CD14-positive monocyte (primary cell): ENCODE results near the gene BATF3. TPM values are rescaled to one million over a fixed set of nuclear protein-coding genes. Genes with fewer than 3 reads are reported as not detected.
"Not testable (repeated sequence)": the region's sequence is repeated elsewhere in the genome, so short reads cannot be mapped to it uniquely, and the experiment has no call there.

Source experiments
- DNase-seq, 3 donors: peaks; one replicate each; pipeline ENCODE4 v3.0.0-alpha.2; 2011 to 2022
- H2AFZ ChIP-seq: 2 replicates; pipeline ENCODE4 v1.6.0; 2012; ENCODE audit warnings: mild to moderate bottlenecking, low read depth, low read length, inconsistent platforms; ENCODE audit not compliant: insufficient read depth, poor library complexity, severe bottlenecking
- H3K27ac ChIP-seq, 2 donors: 1 replicate in 1 of 2; 2 replicates in 1 of 2; pipeline ENCODE4 v1.5.1; 2012 to 2013; ENCODE audit warnings: low read length in 2 of 2, control low read depth in 1 of 2, inconsistent platforms in 1 of 2, low read depth in 1 of 2, mild to moderate bottlenecking in 1 of 2
- H3K27me3 ChIP-seq, 2 donors: one replicate each; pipeline versions ENCODE4 v1.6.0 to v1.6.1; 2011 to 2013; ENCODE audit warnings: low read length in 2 of 2; ENCODE audit not compliant: control insufficient read depth in 2 of 2, insufficient read depth in 2 of 2
- H3K36me3 ChIP-seq, 2 donors: replicated peaks in 1 of 2; 1 replicate in 1 of 2; 2 replicates in 1 of 2; pipeline versions ENCODE4 v1.5.1 to v1.6.1; 2012 to 2013; ENCODE audit warnings: low read length in 2 of 2, control low read depth in 1 of 2, inconsistent platforms in 1 of 2, mild to moderate bottlenecking in 1 of 2; ENCODE audit not compliant: insufficient read depth in 2 of 2, control insufficient read depth in 1 of 2
- H3K4me1 ChIP-seq, 2 donors: 1 replicate in 1 of 2; 2 replicates in 1 of 2; pipeline versions ENCODE4 v1.5.1 to v1.6.1; 2012 to 2013; ENCODE audit warnings: low read length in 2 of 2, control low read depth in 1 of 2, inconsistent platforms in 1 of 2, mild to moderate bottlenecking in 1 of 2, moderate library complexity in 1 of 2; ENCODE audit not compliant: insufficient read depth in 2 of 2, control insufficient read depth in 1 of 2
- H3K4me2 ChIP-seq: replicated peaks from 2 replicates; pipeline ENCODE3; 2012; ENCODE audit warnings: low read length, moderate library complexity, mild to moderate bottlenecking; ENCODE audit not compliant: poor library complexity, severe bottlenecking; ENCODE audit errors: extremely low read depth
- H3K4me3 ChIP-seq, 3 experiments: fragments of 200-600 bp in 1 of 3; sonication (generic) in 1 of 3; replicated peaks in 1 of 3; 1 replicate in 2 of 3; 2 replicates in 1 of 3; pipeline ENCODE4 v1.5.1; 2011 to 2013; ENCODE audit warnings: low read length in 3 of 3, mild to moderate bottlenecking in 3 of 3, control low read depth in 2 of 3, low read depth in 2 of 3, inconsistent platforms in 1 of 3, moderate library complexity in 1 of 3
- H3K79me2 ChIP-seq: 2 replicates; pipeline ENCODE4 v1.6.0; 2012; ENCODE audit warnings: mild to moderate bottlenecking, control low read depth, inconsistent platforms, low read length, moderate library complexity; ENCODE audit not compliant: insufficient read depth
- H3K9ac ChIP-seq: 2 replicates; pipeline ENCODE4 v1.6.0; 2017; ENCODE audit warnings: low read length, mild to moderate bottlenecking; ENCODE audit not compliant: insufficient read depth, poor library complexity, severe bottlenecking
- H3K9me3 ChIP-seq, 2 donors: replicated peaks in 1 of 2; 1 replicate in 1 of 2; 2 replicates in 1 of 2; pipeline versions ENCODE4 v1.5.1 to v1.6.1; 2012 to 2013; ENCODE audit warnings: low read length in 2 of 2, control low read depth in 1 of 2; ENCODE audit not compliant: control insufficient read depth in 1 of 2, insufficient read depth in 1 of 2
- H4K20me1 ChIP-seq: 2 replicates; pipeline ENCODE4 v1.6.0; 2012; ENCODE audit warnings: mild to moderate bottlenecking, low read length, control low read depth, moderate library complexity; ENCODE audit not compliant: insufficient read depth
- H3K27ac Mint-ChIP-seq, 7 donors: one replicate each; pipeline ENCODE4 v1.8.0; 2020; ENCODE audit warnings: mild to moderate bottlenecking in 7 of 7, mixed read lengths in 7 of 7, moderate library complexity in 6 of 7, inconsistent platforms in 2 of 7
- H3K27me3 Mint-ChIP-seq, 3 donors: one replicate each; pipeline ENCODE4 v1.8.0; 2021 to 2022; ENCODE audit warnings: low read depth in 3 of 3, mild to moderate bottlenecking in 3 of 3, mixed read lengths in 3 of 3, moderate library complexity in 3 of 3, inconsistent platforms in 1 of 3
- H3K36me3 Mint-ChIP-seq, 2 donors: one replicate each; pipeline ENCODE4 v1.8.0; 2020; ENCODE audit warnings: mixed read lengths in 2 of 2, inconsistent platforms in 1 of 2, mild to moderate bottlenecking in 1 of 2
- H3K4me1 Mint-ChIP-seq: one replicate; pipeline ENCODE4 v1.8.0; 2020; ENCODE audit warnings: mild to moderate bottlenecking, mixed read lengths
- H3K4me3 Mint-ChIP-seq, 2 donors: one replicate each; pipeline ENCODE4 v1.8.0; 2020; ENCODE audit warnings: mild to moderate bottlenecking in 2 of 2, mixed read lengths in 2 of 2, moderate library complexity in 1 of 2
- H3K9me3 Mint-ChIP-seq, 7 donors: one replicate each; pipeline ENCODE4 v1.8.0; 2020 to 2022; ENCODE audit warnings: mixed read lengths in 7 of 7, mild to moderate bottlenecking in 6 of 7, moderate library complexity in 6 of 7, inconsistent platforms in 2 of 7
- WGBS: methylation state at CpG from one replicate; pipeline ENCODE4 v1.1.5; 2013; ENCODE audit warnings: missing lambda C conversion rate; ENCODE audit not compliant: insufficient coverage; 5-methylcytosine and 5-hydroxymethylcytosine counted together
- intact Hi-C, 2 donors: fragments of 100-400 bp; cut with micrococcal nuclease; formaldehyde crosslinking; loops; one replicate each; pipeline versions ENCODE4 v1.15.0 to v1.15.1; 2023
- polyA plus RNA-seq, 3 donors: library from polyadenylated mRNA; depleted of rRNA in 1 of 3; unstranded in 2 of 3; stranded (reverse) in 1 of 3; fragments of 300-500 nt in 2 of 3; fragments of >200 nt in 1 of 3; fragmentation: Illumina TruSeq in 2 of 3; gene quantifications; 1 replicate in 2 of 3; 2 replicates in 1 of 3; pipeline ENCODE4 v1.2.3, GENCODE V29; 2012 to 2021
- TF ChIP-seq, protein P1 (sequence below): fragments of 200-600 bp; IDR thresholded peaks from one replicate; pipeline ENCODE4 v1.8.0; 2022; ENCODE audit warnings: antibody characterized with exemption, mild to moderate bottlenecking

BATF3 gene
- polyA plus RNA-seq, 3 donors: 9.3 to 34.7 (median 15.1) TPM

DNA sequence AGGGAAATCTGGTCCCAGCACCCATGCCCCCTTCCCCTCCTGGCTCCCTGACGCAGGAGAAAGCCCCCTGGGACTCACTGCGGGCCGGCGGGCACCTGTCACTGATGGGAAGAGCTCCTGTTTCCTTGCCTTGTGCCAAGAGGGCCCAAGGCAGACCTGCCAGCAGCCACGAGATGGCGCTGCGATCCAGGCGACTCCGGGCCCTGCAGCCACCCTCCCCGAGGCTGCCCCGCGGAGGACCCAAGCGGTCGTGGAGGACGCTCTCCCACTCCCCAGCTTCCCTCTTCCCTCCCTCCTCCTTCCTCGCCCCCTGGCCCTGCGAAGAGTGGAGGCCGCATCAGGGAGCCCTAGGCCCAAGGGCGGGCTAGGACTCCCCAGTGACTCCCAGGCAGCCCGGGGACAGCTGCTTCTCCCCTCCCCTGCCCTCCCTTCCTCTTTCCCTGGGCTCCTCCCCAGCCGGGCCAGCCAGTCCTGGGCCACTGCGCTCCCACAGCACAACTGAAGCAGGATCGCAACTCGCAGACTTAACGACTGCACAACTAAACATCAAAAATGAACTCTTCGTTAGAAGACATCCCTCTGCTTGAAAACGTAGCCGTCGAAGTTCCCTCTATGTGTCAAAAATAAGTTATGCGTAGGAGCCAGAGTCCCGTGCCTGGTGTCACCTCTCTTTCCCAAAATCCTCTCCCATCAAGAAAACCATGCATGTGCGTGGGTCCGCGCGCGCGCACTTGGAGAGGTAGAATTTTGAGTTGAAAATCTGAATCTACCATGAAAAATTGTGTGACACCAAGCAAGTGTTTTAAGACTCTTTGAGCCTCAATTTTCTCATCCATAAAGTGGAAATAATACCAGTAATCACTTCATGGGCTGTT lies 34.2 kb downstream of the BATF3 start:
- Histone ChIP-seq H3K4me3 (peak overlapping the region; percentile 45 to 76 (median 57)), H3K9me3 (no peaks in the 10 kb centered on the region), H4K20me1 (no peaks in the 10 kb centered on the region), H3K4me1 (peaks cover 40 to 50% of the 10 kb centered on the region in 2 donors), H2AFZ (peak overlapping the region; percentile 80), H3K36me3 (no peaks in the 10 kb centered on the region), H3K4me2 (peak overlapping the region; percentile 67), H3K27me3 (no peaks in the 10 kb centered on the region), H3K79me2 (no peaks in the 10 kb centered on the region), H3K27ac (peak overlapping the region; percentile 34 to 80), H3K9ac (peak overlapping the region; percentile 71)
- TF ChIP-seq, protein P1, sequence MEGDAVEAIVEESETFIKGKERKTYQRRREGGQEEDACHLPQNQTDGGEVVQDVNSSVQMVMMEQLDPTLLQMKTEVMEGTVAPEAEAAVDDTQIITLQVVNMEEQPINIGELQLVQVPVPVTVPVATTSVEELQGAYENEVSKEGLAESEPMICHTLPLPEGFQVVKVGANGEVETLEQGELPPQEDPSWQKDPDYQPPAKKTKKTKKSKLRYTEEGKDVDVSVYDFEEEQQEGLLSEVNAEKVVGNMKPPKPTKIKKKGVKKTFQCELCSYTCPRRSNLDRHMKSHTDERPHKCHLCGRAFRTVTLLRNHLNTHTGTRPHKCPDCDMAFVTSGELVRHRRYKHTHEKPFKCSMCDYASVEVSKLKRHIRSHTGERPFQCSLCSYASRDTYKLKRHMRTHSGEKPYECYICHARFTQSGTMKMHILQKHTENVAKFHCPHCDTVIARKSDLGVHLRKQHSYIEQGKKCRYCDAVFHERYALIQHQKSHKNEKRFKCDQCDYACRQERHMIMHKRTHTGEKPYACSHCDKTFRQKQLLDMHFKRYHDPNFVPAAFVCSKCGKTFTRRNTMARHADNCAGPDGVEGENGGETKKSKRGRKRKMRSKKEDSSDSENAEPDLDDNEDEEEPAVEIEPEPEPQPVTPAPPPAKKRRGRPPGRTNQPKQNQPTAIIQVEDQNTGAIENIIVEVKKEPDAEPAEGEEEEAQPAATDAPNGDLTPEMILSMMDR: peak; percentile 99
- 0% methylated on average over 23 of the region's 37 CpGs for WGBS
- H3K4me3 Mint-ChIP-seq: peak overlapping the region; percentile 81 to 93
- intact Hi-C loops: loop anchor here (1.0 to 10.0 kb wide), 6 partner anchors 33 to 330 kb away; partner anchors contain the start of genes NSL1 (in 1 of the 2) and TATDN3 (in 1 of the 2)
- peaks cover 2 to 8% (median 6%) of the 10 kb centered on the region in 3 donors for H3K27me3 Mint-ChIP-seq
- peaks cover 0 to 2% (median 0%) of the 10 kb centered on the region in 7 donors for H3K9me3 Mint-ChIP-seq
- H3K27ac Mint-ChIP-seq: peak overlapping the region; percentile 28 to 93 (median 92)
- peak; percentile 75 to 83 (median 79) for DNase-seq
- peaks cover 45% of the 10 kb centered on the region for H3K4me1 Mint-ChIP-seq
- H3K36me3 Mint-ChIP-seq: no peaks in the 10 kb centered on the region

DNA sequence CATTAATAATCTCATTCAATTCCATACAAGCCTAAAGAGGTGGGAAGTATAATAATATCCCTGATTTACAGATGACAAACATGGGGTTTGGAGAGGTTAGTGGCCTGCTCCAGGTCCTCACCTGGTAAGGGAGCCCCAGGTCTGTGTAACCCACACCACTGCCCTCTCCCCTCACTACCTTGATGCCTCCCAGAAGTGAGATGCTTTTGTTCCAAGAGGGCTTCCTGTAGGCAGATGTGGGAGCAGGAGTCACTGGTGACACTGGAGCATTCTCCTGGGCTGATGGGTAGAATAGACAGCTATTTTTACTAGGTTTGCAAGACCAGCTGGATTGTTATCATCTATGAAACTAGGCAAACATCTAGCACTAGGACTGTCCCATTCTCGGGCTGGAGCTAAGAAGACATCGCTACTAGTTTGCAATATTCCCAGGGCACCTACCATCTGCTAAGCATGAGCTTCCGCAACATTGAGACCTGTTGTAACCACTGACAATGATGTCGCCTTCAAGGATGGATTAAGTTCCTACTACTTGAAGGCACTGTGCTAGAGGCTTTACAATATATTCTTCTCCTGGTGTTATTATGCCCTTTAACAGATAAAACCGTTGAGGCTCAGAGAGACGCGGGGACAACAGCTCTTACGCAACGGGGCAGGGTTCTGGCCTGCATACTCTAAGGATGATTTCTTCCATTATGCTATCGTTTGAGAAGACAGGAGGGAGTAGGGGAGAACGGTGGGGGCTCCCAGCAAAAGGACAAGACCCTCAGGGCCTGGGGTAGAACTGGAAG lies 35.0 kb downstream of the BATF3 start:
- Histone ChIP-seq H3K27me3 (no peaks in the 10 kb centered on the region), H3K27ac (no peak overlapping the region), H3K9ac (peak overlapping the region; percentile 71), H3K36me3 (no peaks in the 10 kb centered on the region), H3K9me3 (no peaks in the 10 kb centered on the region), H3K4me1 (peaks cover 33 to 42% of the 10 kb centered on the region in 2 donors), H3K79me2 (no peaks in the 10 kb centered on the region), H4K20me1 (no peaks in the 10 kb centered on the region), H3K4me3 (peak overlapping the region in 1 of 3 experiments; percentile 76), H2AFZ (peak overlapping the region; percentile 80), H3K4me2 (no peak overlapping the region)
- H3K4me3 Mint-ChIP-seq: no peak overlapping the region
- H3K9me3 Mint-ChIP-seq: peaks cover 0 to 2% (median 0%) of the 10 kb centered on the region in 7 donors
- peaks cover 3 to 8% (median 6%) of the 10 kb centered on the region in 3 donors for H3K27me3 Mint-ChIP-seq
- H3K36me3 Mint-ChIP-seq: no peaks in the 10 kb centered on the region
- peaks cover 36% of the 10 kb centered on the region for H3K4me1 Mint-ChIP-seq
- TF ChIP-seq, protein P1: no peak
- intact Hi-C loops: loop anchor here (1.0 to 10.0 kb wide), 6 partner anchors 32 to 331 kb away; partner anchors contain the start of genes NSL1 (in 1 of the 2) and TATDN3 (in 1 of the 2)
- 69% methylated on average over 7 of the region's 11 CpGs for WGBS
- peak overlapping the region in 4 of 7 donors; percentile 18 to 89 (median 55) for H3K27ac Mint-ChIP-seq
- no peak for DNase-seq

DNA sequence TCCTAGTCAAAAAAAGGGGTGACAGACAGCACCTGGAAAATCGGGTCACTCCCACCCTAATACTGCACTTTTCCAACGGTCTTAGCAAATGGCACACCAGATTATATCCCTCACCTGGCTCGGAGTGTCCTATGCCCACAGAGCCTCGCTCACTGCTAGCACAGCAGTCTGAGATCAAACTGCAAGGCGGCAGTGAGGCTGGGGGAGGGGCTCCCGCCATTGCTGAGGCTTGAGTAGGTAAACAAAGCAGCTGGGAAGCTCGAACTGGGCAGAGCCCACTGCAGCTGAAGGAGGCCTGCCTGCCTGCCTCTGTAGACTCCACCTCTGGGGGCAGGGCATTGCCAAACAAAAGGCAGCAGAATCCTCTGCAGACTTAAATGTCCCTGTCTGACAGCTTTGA lies 41.4 kb downstream of the BATF3 start:
- H3K4me1 ChIP-seq, intact Hi-C loops, H3K27me3 ChIP-seq, H3K27me3 Mint-ChIP-seq, H3K4me3 Mint-ChIP-seq, H3K36me3 Mint-ChIP-seq, H3K36me3 ChIP-seq, H3K9me3 Mint-ChIP-seq, H2AFZ ChIP-seq, H3K27ac Mint-ChIP-seq, DNase-seq, H3K4me3 ChIP-seq, H3K4me1 Mint-ChIP-seq, H3K79me2 ChIP-seq, H3K4me2 ChIP-seq, H3K9me3 ChIP-seq, H3K27ac ChIP-seq, H4K20me1 ChIP-seq, H3K9ac ChIP-seq: not testable (repeated sequence)
- 83% methylated on average over 1 of the region's 7 CpGs for WGBS
